EH (cell line): ENCODE data around the gene PRAME.
"Not testable (repeated sequence)": the region's sequence is repeated elsewhere in the genome, so short reads cannot be mapped to it uniquely, and the experiment has no call there.

ENCODE experiments used
- DNase-seq: peaks from one replicate; pipeline ENCODE4 v3.0.0-alpha.2; 2015; ENCODE audit warnings: low read depth

PRAME gene

DNA sequence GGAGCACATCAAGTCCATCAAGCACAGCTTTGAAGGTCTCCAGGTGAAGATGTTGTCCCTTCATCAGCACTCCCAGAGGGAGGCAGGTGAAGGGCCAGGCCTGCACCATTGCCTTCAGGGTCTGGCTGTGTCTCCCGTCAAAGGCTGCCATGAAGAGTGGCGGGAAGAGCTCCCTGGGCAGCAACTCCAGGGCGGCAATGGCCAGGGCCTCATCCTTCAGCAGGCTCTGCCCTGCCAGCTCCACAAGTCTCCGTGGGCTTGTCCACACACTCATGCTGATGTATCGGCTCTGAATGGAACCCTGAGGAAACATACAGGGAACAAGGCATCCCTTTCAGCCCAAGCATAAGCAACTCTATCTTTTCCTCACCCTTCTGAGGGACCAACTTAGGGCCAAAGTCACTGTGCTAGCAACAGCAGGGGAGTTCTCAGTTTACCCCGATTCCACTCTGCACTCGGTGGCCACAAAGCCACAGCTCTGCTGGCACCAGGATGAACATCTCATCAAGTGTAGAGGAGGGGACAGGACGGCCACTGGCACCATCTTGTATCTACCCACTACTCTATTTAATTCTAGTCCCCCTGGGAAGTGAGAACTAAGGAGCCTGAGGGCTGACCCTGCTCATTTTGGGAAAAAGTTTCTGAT is 8.2 kb downstream of the PRAME start:
- DNase-seq = no peak

DNA sequence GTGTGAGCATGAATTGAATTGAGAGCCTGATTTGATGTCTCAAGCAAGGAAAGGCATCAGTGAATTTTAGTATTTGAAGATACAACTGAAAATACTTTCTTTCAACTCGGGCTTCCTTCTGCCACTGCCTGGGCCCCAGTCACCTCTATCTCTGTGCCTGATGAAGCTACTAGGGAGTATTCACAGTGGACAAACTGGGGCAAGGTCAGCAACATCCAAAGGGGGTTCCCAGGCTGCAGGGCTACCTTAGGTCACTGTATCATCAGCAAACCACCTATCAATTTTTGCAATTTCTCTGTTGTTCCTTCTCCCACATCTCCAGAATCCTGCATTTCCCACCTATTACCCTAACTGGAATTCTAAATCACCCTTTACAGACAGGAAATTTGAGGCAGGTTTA is 10.2 kb downstream of the PRAME start:
- DNase-seq = no peak

DNA sequence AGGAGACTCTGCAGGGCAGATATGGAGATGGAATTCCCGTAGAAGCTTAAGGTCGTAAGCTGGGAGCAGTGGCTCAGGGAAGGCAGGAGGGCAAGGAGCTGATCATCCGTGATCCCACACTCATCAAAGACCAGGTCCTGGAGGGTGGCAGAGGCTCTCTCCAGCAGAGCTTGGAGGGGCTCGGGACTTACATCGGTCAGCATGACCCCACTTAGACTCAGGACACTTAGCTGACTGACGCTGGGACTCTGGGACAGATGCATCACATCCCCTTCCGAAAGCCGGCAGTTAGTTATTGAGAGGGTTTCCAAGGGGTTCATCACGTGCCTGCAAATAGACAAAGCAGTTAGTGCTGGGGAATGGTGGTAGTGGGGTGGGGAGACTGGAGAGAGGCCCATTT is 10.7 kb downstream of the PRAME start:
- DNase-seq = no peak

DNA sequence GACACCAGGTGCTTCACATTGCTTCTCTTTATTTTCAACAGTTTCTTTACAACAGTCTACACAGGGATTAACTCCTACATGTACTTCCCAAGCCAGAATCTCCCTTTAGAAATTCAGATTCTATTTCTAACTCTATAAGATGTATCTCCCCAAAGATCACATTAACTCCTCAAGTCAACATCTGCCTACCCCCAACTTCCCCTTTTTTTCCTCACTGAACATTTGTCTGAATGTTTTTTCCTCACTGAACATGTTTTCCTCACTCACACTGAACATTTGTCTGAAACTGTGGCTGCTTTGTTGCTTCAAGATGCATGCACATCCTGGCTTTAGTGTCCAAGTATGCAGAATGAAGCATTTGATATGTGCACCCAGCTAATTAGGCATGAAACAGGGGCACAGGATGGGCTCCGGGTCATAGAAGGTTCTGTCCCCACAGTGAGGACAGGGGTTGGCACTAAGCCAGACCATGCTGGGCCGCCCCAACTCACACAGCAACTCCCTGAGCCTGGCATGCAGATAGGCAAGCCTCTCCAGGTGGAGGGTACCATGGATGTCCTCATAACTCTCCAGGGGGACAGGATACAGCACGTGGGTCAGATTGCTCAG is 11.3 kb downstream of the PRAME start:
- DNase-seq = no peak

DNA sequence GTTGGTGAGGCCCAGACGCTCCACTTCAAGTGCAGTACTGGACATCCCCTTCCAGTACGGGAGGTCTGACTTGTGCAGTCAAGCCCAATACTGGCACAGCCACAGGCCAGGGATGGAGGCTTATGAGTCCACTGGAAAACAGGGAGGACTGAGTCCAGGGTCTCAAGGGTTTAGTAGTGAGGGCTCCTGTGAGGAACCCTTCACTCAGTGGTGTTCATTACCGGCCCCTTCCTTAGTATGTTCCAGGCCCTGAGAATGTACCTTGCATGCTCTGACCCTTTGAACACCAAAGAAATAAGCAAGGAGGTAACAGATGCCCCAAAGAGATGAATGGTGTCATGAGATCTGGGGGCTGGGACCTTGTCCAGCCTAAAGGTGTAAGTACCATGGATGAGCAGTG is 11.8 kb downstream of the PRAME start:
- no peak for DNase-seq

DNA sequence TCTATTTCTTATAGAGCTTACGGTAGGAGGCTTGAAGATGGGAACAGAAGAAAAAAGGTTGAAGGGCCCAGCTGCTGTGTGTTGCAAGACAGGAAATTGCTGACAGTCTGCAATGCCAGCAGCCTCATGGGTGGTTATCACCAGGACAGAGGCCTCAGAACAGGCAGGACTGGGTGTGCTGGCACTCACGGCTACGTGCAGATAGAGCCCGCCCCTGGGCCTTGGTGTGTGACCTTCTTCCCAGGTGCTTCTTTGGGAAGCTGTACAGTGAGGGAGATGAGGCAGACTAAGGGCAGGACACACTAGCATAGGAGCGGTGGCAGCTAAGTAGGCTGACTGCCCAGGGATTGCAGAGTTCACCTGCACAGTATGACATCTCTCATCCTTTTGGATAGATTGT is 12.6 kb downstream of the PRAME start:
- DNase-seq = no peak

DNA sequence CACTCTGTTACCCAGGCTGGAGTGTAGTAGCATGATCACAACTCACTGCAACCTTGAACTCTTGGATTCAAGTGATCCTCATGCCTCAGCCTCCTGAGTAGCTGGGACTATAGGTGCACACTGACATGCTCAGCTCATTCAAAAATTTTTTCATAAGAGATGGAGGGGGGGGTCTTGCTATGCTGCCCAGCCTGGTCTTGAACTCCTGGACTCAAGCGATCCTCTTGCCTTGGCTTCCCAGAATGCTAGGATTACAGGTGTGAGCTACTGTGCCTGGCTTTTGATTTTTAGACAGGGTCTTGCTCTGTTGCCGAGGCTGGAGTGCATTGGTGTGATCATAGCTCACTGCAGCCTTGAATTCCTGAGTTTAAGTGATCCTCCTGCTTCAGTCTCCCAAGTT is 14.0 kb downstream of the PRAME start:
- no peak for DNase-seq

DNA sequence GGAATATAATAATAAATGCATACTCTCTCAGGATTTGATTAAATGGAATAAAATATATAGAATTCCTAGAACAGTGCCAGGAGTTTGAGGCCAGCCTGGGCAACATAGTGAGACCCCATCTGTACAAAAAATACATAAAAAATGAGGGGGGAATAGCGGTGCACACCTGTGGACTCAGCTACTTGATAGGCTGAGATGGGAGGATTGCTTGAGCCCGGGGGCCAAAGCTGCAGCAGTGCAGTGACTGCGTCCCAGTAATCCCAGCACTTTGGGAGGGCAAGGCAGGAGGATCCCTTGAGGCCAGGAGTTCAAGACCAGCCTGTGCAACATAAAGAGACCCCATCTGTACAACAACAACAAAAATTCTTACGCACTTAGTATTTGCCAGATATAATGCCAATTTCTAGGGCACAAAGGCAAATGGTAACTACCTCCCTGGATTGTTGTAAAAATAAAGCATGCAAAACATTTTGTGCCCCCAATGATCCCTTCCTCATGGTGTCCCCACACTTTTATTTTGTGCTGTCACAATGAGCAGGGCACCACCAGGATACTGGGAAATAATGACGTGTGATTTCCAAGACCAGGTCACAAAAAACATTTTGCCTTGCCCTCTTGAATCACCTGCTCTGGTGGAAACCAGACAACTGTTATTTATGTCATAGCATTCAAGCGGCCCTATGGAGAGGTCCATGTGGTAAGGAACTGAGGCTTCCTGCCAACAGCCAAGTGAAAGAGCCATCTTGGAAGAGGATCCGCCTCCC is 20.7 kb downstream of the PRAME start:
- DNase-seq = no peak

DNA sequence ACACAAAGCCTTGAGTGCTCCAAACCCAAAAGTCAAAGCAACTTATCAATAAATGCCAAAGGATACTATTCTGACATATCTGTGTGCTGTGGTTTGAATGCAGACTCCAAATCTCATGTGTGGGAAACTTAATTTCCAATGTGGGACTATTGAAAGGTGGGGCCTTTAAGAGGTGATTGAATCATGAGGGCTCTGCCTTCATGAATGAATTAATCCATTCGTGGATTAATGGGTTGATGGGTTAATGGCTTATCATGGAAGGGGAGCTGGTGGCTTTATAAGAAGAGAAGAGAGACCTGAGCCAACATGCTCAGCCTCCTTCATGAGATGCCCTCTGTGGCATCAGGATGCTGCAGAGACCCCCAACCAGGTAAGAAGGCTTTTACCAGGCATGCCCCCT is 22.1 kb downstream of the PRAME start:
- no peak for DNase-seq

DNA sequence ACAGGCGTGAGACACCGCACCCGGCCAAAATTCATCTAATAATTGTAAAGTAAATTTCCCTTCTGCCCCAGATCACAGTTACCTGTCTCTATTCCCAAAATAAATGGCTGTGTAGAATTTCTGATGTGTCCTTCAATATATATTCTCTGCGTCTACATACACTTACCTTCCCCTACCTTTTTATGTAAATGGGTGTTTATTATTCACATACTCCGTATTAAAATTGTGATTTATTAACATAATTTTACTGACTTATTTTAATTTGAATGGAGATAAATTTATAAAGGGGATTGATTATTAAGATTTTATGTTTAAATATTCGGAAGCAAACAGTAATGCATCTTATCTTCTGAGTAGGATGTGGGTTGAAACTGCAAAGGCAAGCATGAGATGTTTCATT is 22.6 kb downstream of the PRAME start:
- no peak for DNase-seq

DNA sequence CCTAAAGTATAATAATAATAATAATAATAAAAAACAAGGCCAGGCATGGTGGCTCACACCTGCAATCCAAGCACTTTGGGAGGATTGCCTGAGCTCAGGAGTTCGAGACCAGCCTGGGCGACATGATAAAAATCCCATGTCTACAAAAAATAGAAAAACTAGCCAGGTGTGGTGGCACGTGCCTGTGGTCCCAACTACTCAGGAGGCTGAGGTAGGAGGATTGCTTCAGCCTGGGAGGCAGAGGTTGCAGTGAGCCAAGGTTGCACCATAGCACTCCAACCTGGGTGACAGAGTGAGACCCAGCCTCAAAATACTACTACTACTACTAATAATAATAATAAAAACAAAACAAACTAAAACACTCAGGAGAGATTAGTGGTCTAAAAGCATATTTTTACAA is 23.4 kb downstream of the PRAME start:
- no peak for DNase-seq

DNA sequence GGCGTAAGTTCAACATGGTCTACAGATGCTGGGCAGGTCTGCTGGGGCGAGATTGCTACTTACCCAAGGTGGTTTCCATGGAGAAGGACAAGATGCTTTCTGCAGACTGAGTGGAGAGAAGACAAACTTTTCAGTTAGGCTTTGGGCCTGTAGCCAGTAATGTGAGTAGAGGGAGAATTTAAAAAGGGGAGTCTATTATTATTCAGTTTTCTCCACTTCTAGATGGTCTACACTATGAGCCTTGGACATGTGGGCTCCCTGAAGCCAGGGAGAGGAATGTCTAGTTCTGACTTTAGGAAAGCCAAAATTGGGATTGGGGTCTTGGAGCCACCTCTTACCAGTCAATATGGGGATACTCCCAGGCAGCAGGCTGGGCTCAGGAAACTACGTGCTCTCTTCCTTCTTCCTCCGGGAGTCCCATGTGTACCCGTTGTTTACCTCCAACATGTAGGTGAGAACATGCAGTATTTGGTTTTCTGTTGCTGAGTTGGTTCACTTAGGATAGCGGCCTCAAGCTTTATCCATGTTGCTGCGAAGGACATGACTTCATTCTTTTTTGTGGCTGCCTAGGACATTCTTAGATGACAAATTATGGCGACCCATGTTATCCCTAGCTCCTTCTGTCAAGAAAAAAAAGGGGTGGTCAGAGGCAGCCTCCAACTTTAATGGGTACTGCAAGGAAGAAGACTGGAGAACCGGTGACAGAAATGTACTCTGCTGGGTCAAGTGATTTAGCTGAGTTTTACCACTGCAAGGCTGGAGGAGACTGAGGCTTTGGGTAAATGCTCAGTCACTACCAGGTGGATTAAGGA is 24.3 kb downstream of the PRAME start:
- no peak for DNase-seq

DNA sequence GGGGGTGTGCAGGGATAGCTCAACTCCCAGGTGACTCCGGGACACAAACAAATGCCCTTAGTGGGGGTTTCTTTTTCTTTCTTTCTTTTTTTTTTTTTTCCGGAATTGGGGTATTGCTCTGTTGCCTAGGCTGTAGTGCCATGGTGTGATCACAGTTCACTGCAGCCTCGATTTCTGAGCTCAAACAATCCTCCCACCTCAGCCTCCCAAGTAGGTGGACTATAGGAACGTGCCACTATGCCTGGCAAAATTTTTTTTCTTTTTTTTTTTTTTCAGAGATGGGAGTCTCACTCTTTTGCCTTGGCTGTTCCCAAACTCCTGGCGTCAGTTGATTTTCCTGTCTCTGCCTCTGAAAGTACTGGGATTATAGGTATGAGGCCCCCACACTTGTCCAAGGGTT is 25.2 kb downstream of the PRAME start:
- DNase-seq = no peak

DNA sequence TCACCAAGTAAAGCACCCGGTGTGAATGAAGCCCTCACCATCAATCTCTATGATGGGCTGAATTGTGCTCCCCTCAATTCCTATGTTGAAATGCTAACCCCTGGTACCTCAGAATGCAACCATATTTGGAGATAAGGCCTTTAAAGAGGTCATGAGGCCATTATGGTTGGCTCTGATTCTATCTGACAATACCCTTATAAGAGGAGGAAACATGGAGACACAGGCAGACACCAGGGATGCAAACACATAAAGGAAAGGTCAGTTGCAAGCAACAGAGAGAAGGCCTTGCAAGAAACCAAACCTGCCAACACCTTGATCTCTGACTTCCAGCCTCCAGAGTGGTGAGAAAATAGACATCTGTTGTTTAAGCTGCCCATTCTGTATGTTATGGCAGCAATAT is 25.6 kb downstream of the PRAME start:
- no peak for DNase-seq

DNA sequence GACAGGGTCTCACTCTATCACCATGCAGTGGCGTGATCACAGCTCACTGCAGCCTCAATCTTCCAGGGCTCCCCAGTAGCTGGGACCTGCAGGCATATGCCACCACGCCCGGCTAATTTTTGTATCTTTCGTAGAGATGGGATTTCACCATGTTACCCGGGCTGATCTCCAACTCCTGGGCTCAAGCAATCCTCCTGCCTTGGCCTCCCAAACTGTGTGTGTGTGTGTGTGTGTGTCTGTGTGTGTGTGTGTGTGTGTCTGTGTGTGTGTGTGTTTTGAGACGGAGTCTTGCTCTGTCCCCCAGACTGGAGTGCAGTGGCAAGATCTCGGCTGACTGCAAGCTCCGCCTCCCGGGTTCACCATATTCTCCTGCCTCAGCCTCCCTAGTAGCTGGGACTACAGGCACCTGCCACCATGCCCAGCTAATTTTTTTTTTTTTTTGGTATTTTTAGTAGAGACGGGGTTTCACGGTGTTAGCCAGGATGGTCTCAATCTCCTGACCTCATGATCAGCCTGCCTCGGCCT is 26.5 kb downstream of the PRAME start:
- DNase-seq = not testable (repeated sequence)

DNA sequence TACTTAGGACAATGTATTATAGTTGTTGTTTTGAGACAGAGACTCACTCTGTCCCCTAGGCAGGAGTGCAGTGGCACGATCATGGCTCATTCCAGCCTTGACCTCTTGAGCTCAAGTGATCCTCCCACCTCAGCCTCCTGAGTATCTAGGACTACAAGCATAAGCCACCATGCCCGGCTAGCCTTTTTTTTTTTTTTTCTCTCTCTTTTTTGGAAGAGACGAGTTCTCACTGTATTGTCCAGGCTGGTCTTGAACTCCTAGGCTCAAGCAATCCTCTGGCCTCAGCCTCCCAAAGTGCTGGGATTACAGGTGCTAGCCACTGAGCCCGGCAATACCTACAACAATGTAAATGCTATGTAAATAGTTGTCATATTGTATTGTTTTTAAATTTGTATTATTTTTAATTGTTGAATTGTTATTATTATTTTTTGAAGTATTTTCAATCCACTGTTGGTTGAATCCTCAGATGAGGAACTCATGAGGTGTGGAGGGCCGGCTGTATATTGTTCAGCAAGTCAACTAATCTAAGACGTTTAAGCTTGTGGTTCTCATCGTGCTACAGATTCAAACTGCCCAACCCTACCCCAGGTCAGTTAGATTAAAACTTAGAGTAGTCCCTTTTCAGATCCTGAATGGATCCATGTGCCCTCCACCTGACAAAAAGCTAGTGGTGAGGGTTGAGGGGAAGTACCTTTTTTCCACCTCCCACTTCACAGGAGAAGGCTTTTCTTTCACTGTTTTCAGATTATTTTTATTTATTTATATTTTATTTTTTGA is 27.1 kb downstream of the PRAME start:
- no peak for DNase-seq

DNA sequence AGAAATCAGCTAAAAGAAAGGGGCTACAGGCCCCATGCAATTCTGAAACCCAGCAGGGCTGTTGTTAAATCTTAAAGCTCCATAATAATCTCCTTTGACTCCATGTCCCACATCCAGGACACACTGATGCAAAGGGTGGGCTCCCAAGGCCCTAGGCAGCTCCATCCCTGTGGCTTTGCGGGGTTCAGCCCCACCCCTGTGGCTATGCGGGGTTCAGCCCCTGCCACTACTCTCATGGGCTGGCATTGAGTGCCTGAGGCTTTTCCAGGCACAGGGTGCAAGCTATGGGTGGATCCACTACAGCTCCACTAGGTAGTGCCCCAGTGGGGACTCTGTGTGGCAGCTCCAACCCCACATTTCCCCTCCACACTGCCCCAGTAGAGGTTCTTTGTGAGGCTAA is 30.3 kb downstream of the PRAME start:
- no peak for DNase-seq

DNA sequence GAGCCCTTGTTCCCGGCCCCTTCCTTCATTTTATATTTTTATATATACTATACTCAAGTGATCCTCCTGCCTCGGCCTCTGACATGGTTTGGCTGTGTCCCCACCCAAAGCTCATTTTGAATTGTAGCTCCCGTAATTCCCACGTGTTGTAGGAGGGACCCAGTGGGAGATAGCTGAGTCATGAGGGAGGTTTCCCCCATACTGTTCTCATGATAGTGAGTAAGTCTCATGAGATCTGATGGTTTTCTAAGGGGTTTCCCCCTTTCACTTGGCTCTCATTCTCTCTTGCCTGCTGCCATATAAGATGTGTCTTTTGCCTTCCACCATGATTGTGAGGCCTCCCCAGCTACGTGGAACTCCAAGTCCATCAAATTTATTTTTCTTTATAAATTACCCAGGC is 31.8 kb downstream of the PRAME start:
- no peak for DNase-seq

DNA sequence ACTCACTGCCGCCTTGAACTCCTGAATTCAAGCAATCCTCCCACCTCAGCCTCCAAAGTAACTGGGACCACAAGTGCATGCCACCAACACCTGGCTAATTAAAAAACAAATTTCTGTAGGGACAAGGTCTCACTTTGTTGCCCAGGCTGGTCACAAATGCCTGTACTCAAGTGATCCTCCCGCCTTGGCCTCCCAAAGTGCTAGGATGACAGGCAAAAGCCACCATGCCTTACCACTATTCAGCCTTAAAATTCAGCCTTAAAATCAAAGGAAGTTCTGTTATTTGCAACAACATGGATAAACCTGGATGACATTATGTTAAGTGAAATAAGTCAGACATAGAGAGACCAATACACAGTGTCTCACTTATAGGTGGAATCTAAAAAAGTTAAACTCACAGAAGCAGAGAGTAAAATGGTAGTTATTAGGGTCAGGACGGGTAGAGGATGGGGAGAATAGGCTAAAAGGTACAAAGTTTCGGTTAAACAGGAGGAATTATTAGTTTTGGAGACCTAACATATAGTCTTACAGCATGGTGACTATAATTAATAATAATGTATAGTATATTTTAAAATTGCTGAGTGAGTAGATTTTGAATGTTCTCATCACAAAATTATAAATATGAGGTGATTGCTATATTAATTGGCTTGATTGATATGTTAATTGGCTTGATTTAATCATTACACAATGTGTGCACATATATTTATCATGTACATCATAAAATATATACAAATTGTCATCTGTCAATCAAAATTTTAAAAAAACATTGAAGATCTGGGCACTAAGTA is 32.7 kb downstream of the PRAME start:
- no peak for DNase-seq

DNA sequence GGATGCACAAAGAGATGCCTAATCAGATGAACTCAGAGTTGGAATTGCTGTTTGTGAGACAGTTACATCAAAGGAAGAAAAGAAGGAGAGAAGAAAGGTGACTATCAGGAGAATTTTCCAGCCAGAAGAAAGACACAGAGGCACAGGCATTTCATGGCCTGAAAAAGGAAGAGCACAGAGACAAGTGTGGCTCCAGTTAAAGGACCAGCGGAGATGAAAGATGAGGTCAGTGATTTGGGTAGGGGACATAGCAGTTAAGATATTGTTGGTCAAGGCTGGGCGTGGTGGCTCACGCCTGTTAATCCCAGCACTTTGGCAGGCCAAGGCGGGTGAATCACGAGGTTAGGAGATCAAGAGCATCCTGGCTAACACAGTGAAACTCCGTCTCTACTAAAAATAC is 35.6 kb downstream of the PRAME start:
- DNase-seq = no peak

DNA sequence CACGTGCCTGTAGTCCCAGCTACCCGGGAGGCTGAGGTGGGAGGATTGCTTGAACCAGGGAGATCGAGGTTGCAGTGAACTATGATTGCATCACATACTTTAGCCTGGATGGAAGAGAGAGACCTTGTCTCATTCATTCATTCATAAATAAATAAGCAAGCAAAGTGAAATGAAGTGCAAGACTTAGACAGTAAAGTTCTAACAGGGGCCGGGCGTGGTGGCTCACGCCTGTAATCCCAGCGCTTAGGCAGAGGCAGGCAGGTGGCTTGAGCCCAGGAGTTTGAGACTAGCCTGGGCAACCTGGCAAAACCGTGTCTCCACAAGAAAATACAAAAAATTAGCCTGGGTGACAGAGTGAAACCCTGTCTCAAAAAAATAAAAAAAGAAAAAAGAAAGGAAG is 37.4 kb downstream of the PRAME start:
- DNase-seq = no peak
